Measurements from ENCODE around the gene COL18A1.

DNA sequence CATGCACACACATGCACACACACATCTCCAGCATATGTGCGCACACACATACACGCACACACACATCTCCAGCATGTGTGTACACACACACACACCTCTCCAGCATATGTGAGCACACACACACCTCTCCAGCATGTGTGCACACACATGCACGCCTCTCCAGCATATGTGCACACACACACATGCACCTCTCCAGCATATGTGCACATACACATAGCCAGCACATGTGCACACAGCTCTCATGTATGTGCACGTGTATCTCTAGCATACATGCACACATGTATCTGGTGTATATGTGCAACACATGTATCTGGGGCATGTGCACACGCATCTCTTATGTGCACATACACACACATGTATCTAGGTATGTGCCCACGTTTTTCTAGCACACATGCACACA, 79.4 kb downstream of the COL18A1 start:
- TF ChIP-seq, protein P1, sequence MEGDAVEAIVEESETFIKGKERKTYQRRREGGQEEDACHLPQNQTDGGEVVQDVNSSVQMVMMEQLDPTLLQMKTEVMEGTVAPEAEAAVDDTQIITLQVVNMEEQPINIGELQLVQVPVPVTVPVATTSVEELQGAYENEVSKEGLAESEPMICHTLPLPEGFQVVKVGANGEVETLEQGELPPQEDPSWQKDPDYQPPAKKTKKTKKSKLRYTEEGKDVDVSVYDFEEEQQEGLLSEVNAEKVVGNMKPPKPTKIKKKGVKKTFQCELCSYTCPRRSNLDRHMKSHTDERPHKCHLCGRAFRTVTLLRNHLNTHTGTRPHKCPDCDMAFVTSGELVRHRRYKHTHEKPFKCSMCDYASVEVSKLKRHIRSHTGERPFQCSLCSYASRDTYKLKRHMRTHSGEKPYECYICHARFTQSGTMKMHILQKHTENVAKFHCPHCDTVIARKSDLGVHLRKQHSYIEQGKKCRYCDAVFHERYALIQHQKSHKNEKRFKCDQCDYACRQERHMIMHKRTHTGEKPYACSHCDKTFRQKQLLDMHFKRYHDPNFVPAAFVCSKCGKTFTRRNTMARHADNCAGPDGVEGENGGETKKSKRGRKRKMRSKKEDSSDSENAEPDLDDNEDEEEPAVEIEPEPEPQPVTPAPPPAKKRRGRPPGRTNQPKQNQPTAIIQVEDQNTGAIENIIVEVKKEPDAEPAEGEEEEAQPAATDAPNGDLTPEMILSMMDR (conservative IDR thresholded peaks at IDR 0.05): no peak
- TF ChIP-seq ZFX (IDR thresholded peaks at IDR 0.05): no peak
